ENCODE results near the gene ERC2.

ERC2 gene

GRCh38 chr3:55537563-55537962 is 930.7 kb downstream of the ERC2 start:
- H3K4me3 ChIP-seq (ENCODE audit: low read depth, low read length) = no peak overlapping the region
- TF ChIP-seq CTCF (IDR thresholded peaks at IDR 0.05; ENCODE audit: low read depth, low read length) = no peak

DNA sequence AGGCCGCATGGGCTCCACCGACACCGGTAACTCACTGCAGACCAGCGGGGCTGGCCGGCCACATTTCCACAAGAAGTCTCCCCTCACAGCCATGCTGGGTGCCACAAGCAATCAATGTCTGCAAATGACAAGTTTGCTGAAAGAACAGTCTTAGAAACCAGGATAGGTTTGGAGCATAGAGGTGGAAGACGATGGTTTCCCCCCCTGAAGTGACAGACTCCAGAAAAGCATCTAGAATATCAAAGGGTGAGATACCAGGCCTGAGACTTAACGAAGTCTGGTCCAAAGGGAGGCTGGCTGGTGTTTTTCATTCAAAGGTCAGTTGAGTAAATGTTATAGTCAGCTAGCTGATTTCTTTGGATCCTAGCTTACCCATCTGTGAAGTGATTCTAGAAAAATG is 931.1 kb downstream of the ERC2 start:
- no peak overlapping the region for H3K4me3 ChIP-seq (ENCODE audit: low read depth, low read length)

DNA sequence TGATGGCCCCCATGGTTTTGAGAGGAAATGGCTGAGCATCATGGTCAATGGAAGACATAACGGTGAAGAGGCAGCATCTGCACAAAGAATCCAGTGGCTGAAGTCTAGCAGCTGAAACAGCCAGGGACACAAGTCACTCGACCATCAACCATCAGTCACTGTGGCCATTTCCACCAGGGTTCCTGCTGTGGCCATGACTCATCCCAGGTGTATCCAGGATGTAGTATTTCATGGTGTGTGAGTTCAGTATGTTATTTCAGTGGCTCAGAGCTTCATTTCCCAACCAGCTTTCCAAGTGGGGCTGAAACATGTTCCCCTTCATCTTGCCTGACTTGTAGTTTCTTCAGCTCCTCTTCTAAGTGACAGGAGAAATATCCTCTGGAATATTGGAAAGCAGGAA is 933.4 kb downstream of the ERC2 start:
- H3K4me3 ChIP-seq (ENCODE audit: low read depth, low read length) = no peak overlapping the region
- TF ChIP-seq CTCF (IDR thresholded peaks at IDR 0.05; ENCODE audit: low read depth, low read length) = no peak

More for the DNA sequence above, 931.1 kb downstream of the ERC2 start:
- TF ChIP-seq CTCF (IDR thresholded peaks at IDR 0.05; ENCODE audit: low read depth, low read length) = no peak

DNA sequence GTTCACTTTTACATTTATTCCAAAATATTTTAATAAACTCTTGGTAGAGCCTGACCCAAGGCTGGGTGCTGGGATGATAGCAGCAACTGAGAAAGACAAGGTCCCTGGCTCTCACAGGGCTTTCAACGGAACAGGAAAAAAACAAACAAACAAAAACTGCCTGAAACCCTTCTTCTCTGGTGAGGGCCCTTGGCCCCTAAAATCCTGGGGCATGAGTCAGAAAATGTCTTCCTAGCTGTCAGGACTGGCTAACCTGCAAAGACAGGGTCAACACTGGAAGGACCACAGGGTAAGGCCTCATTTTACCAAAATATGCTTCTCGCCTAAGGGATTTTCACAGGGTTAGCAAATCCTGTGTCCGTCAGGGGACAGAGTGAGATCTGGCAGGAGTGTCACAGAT is 935.5 kb downstream of the ERC2 start:
- TF ChIP-seq CTCF (IDR thresholded peaks at IDR 0.05; ENCODE audit: low read depth, low read length) = no peak
- no peak overlapping the region for H3K4me3 ChIP-seq (ENCODE audit: low read depth, low read length)

DNA sequence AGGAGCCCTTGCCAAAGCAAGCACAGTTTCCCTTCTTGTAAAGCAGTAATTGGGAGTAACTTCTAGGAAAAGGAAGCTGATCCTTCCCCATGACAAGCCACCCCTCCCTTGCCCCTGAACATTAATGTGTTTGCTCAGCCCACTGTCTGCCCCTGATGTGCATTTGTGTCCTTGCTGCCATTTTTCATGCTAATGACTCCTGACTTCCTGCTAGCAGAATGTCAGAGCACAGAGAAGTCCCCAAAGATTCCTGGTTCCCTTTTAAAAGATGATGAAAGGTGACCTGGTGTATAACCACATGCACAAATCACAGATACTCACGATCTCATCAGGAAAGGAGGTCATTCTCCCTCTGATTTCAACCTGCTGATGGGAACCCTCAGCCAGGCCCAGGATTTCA is 936.9 kb downstream of the ERC2 start:
- H3K4me3 ChIP-seq (ENCODE audit: low read depth, low read length) = no peak overlapping the region
- TF ChIP-seq CTCF (IDR thresholded peaks at IDR 0.05; ENCODE audit: low read depth, low read length) = no peak

DNA sequence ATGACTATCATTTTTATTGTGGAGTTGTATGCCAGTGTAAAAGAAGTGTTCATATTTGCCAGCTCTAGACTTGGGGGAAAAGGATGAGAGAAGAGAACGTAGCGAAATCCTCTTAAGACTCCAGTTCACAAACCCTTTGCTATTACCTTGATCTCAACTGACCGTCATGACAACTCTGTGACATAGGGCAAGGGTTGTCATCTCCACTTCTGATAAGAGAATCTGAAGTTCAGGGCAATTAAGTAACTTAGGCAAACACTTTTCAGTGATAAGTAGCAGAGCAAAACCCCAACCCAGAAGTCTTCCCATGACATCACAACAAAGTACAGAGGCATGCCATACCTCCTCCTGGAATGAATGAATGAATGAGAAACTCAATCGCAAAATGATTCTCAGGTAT is 940.9 kb downstream of the ERC2 start:
- no peak for TF ChIP-seq CTCF (IDR thresholded peaks at IDR 0.05; ENCODE audit: low read depth, low read length)
- H3K4me3 ChIP-seq (ENCODE audit: low read depth, low read length) = no peak overlapping the region

- no peak for TF ChIP-seq CTCF (IDR thresholded peaks at IDR 0.05; ENCODE audit: low read depth, low read length)
Observed at GRCh38 chr3:55526332-55527030, 941.8 kb downstream of the ERC2 start.

More at GRCh38 chr3:55526332-55527030, 941.8 kb downstream of the ERC2 start:
- H3K4me3 ChIP-seq (ENCODE audit: low read depth, low read length) = no peak overlapping the region

All from WI38 (cell line).